ENCODE measurements around the gene MBD2.

The MBD2 gene

GRCh38 chr18:54192900-54193299, 31.6 kb downstream of the MBD2 start:
- DNase-seq, result no peak

- no peak for DNase-seq
Measured at GRCh38 chr18:54192415-54192814, 32.1 kb downstream of the MBD2 start.

GRCh38 chr18:54191352-54191751, 33.1 kb downstream of the MBD2 start:
- DNase-seq, result no peak

GRCh38 chr18:54187372-54187771, 37.1 kb downstream of the MBD2 start:
- no peak for DNase-seq

GRCh38 chr18:54184836-54185235, 39.6 kb downstream of the MBD2 start:
- DNase-seq, result no peak

GRCh38 chr18:54183390-54183789, 41.1 kb downstream of the MBD2 start:
- DNase-seq, result no peak

- no peak for DNase-seq
Measured at GRCh38 chr18:54181856-54182602, 42.4 kb downstream of the MBD2 start.

- DNase-seq, result no peak
Measured at GRCh38 chr18:54173980-54174630, 50.4 kb downstream of the MBD2 start.

- DNase-seq, result no peak
Measured at GRCh38 chr18:54173250-54173649, 51.2 kb downstream of the MBD2 start.

GRCh38 chr18:54169431-54170403, 54.8 kb downstream of the MBD2 start:
- DNase-seq, result no peak

GRCh38 chr18:54165450-54165849, 59.0 kb downstream of the MBD2 start:
- no peak for DNase-seq

- DNase-seq, result no peak
Measured at GRCh38 chr18:54163453-54163852, 61.0 kb downstream of the MBD2 start.

- no peak for DNase-seq
Measured at GRCh38 chr18:54162431-54162830, 62.0 kb downstream of the MBD2 start.

GRCh38 chr18:54161267-54161666, 63.2 kb downstream of the MBD2 start:
- no peak for DNase-seq

- DNase-seq, result no peak
Measured at GRCh38 chr18:54159906-54160305, 64.6 kb downstream of the MBD2 start.

GRCh38 chr18:54157646-54158385, 66.7 kb downstream of the MBD2 start:
- no peak for DNase-seq

- no peak for DNase-seq
Measured at GRCh38 chr18:54155412-54155811, 69.1 kb downstream of the MBD2 start.

- no peak for DNase-seq
Measured at GRCh38 chr18:54154231-54154630, 70.2 kb downstream of the MBD2 start.

GRCh38 chr18:54151376-54151775, 73.1 kb downstream of the MBD2 start:
- DNase-seq, result no peak

- DNase-seq, result no peak
Measured at GRCh38 chr18:54150226-54150625, 74.2 kb downstream of the MBD2 start.

GRCh38 chr18:54149078-54149697, 75.3 kb downstream of the MBD2 start:
- no peak for DNase-seq

- DNase-seq, result no peak
Measured at GRCh38 chr18:54148678-54149077, 75.8 kb downstream of the MBD2 start.
